Astrocyte (in vitro differentiated cells and primary cell): ENCODE data around the gene BCR.
"Not testable (repeated sequence)": the region's sequence is repeated elsewhere in the genome, so short reads cannot be mapped to it uniquely, and the experiment has no call there.

ENCODE experiments used
- EZH2 ChIP-seq: IDR thresholded peaks from 2 replicates; pipeline ENCODE4 v1.6.1; 2012; ENCODE audit warnings: mild to moderate bottlenecking, low read length, inconsistent platforms; ENCODE audit not compliant: insufficient read depth
- TF ChIP-seq, protein P1 (sequence below): IDR thresholded peaks from 2 replicates; pipeline ENCODE4 v1.5.1; 2011; ENCODE audit warnings: low read depth, mild to moderate bottlenecking, inconsistent platforms, low read length, moderate library complexity; ENCODE audit not compliant: insufficient read depth

DNA sequence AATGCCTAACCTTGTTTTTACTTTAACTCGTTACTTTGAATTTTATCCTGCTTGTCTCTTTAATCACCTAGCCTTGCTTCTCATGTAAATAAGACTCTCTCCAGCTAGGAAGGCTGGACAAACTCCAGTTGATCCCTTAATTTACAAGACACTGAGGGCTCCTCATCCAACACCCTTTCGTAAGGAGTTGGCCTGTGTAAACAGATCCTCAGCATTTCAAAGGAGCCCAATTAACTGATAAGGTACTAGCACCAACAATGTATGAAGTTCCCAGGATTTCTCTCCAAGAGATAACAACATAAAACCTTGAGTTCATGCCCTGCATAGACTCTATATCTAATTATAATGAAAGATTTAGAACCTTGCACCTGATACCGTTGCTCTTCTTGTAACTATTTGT, 186.9 kb downstream of the BCR start:
- TF ChIP-seq, protein P1, sequence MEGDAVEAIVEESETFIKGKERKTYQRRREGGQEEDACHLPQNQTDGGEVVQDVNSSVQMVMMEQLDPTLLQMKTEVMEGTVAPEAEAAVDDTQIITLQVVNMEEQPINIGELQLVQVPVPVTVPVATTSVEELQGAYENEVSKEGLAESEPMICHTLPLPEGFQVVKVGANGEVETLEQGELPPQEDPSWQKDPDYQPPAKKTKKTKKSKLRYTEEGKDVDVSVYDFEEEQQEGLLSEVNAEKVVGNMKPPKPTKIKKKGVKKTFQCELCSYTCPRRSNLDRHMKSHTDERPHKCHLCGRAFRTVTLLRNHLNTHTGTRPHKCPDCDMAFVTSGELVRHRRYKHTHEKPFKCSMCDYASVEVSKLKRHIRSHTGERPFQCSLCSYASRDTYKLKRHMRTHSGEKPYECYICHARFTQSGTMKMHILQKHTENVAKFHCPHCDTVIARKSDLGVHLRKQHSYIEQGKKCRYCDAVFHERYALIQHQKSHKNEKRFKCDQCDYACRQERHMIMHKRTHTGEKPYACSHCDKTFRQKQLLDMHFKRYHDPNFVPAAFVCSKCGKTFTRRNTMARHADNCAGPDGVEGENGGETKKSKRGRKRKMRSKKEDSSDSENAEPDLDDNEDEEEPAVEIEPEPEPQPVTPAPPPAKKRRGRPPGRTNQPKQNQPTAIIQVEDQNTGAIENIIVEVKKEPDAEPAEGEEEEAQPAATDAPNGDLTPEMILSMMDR = not testable (repeated sequence)
- not testable (repeated sequence) for TF ChIP-seq EZH2
